DND-41 (cell line): ENCODE measurements around the gene EFNB2.

ENCODE experiments used
- CTCF ChIP-seq: IDR thresholded peaks from 2 replicates; pipeline ENCODE4 v1.5.1; 2012; ENCODE audit warnings: borderline replicate concordance, low read length, moderate library complexity, mild to moderate bottlenecking; ENCODE audit not compliant: poor library complexity, severe bottlenecking; ENCODE audit errors: extremely low read depth
- EZH2 ChIP-seq: IDR thresholded peaks from 3 replicates; pipeline ENCODE4 v1.6.1; 2012; ENCODE audit warnings: borderline replicate concordance, low read depth, mild to moderate bottlenecking, moderate library complexity, low read length, inconsistent platforms; ENCODE audit not compliant: severe bottlenecking

- TF ChIP-seq CTCF (no peak), EZH2 (no peak)
Measured at GRCh38 chr13:106569233-106570095, 34.0 kb upstream of the EFNB2 start.
